GM21529 (cell line): ENCODE measurements around the gene CXCR6.
A peak's percentile ranks its signal among the peaks of the same experiment; 100 is the strongest.

Experiments
- ATAC-seq: cut with Tn5 transposase; IDR thresholded peaks from one replicate; pipeline ENCODE4 v1.9.1; 2021; ENCODE audit not compliant: unreplicated experiment

CXCR6 gene

GRCh38 chr3:45946875-45947274, 3.6 kb downstream of the CXCR6 start:
- no peak for ATAC-seq

- ATAC-seq: no peak
Observed at GRCh38 chr3:45947361-45947760, 4.1 kb downstream of the CXCR6 start.

- no peak for ATAC-seq
Observed at GRCh38 chr3:45948311-45948781, 5.1 kb downstream of the CXCR6 start.

- no peak for ATAC-seq
Observed at GRCh38 chr3:45948881-45949280, 5.6 kb downstream of the CXCR6 start.

- no peak for ATAC-seq
Observed at GRCh38 chr3:45949432-45949831, 6.2 kb downstream of the CXCR6 start.

GRCh38 chr3:45950131-45950530, 6.9 kb downstream of the CXCR6 start:
- no peak for ATAC-seq

- ATAC-seq: no peak
Observed at GRCh38 chr3:45950686-45951600, 7.7 kb downstream of the CXCR6 start.

GRCh38 chr3:45951946-45952345, 8.7 kb downstream of the CXCR6 start:
- no peak for ATAC-seq

GRCh38 chr3:45952456-45952855, 9.2 kb downstream of the CXCR6 start:
- no peak for ATAC-seq

- no peak for ATAC-seq
Observed at GRCh38 chr3:45953536-45953935, 10.3 kb downstream of the CXCR6 start.

- no peak for ATAC-seq
Observed at GRCh38 chr3:45954306-45954705, 11.0 kb downstream of the CXCR6 start.

GRCh38 chr3:45955017-45955647, 11.9 kb downstream of the CXCR6 start:
- no peak for ATAC-seq

- no peak for ATAC-seq
Observed at GRCh38 chr3:45955706-45956105, 12.4 kb downstream of the CXCR6 start.

- no peak for ATAC-seq
Observed at GRCh38 chr3:45957586-45957985, 14.3 kb downstream of the CXCR6 start.

- ATAC-seq: no peak
Observed at GRCh38 chr3:45958321-45958791, 15.1 kb downstream of the CXCR6 start.

- no peak for ATAC-seq
Observed at GRCh38 chr3:45959201-45959600, 15.9 kb downstream of the CXCR6 start.

- ATAC-seq: no peak
Observed at GRCh38 chr3:45960289-45960688, 17.0 kb downstream of the CXCR6 start.

GRCh38 chr3:45962033-45962432, 18.8 kb downstream of the CXCR6 start:
- ATAC-seq: peak; percentile 67

GRCh38 chr3:45964139-45964538, 20.9 kb downstream of the CXCR6 start:
- ATAC-seq: no peak

- no peak for ATAC-seq
Observed at GRCh38 chr3:45965253-45965652, 22.0 kb downstream of the CXCR6 start.

GRCh38 chr3:45965653-45966052, 22.4 kb downstream of the CXCR6 start:
- ATAC-seq: no peak

GRCh38 chr3:45966371-45966791, 23.1 kb downstream of the CXCR6 start:
- ATAC-seq: no peak
